Measurements from ENCODE around the gene R3HDM1.

- no peak for TF ChIP-seq EZH2phosphoT487 (conservative IDR thresholded peaks at IDR 0.05; ENCODE audit: low read length)
- no peak for TF ChIP-seq CTCF (IDR thresholded peaks at IDR 0.05; ENCODE audit: insufficient read depth, low read length, poor library complexity, severe bottlenecking)
Observed at GRCh38 chr2:135570884-135571283, 39.6 kb downstream of the R3HDM1 start.
